DND-41 (cell line): ENCODE data around the gene INPP5A.

ENCODE experiments used
- ATAC-seq: fragments of 200-7000 bp; cut with Tn5 transposase; 3 replicates; pipeline ENCODE4 v1.9.1; 2021; ENCODE audit warnings: low read depth; ENCODE audit not compliant: insufficient read depth
- DNase-seq: peaks from one replicate; pipeline ENCODE4 v3.0.0-alpha.2; 2020
- H2AFZ ChIP-seq: 2 replicates; pipeline ENCODE4 v1.6.0; 2012; ENCODE audit warnings: low read depth, low read length
- H3K27ac ChIP-seq: 2 replicates; pipeline ENCODE4 v1.5.1; 2012; ENCODE audit warnings: low read length, inconsistent platforms
- H3K27me3 ChIP-seq: fragments of 200-600 bp; sonication (generic); 2 replicates; pipeline ENCODE4 v1.6.0; 2012; ENCODE audit warnings: low read length, mild to moderate bottlenecking, inconsistent platforms; ENCODE audit not compliant: insufficient read depth, poor library complexity
- H3K36me3 ChIP-seq: 2 replicates; pipeline ENCODE4 v1.5.1; 2012; ENCODE audit warnings: low read length, inconsistent platforms; ENCODE audit not compliant: insufficient read depth
- H3K4me1 ChIP-seq: 2 replicates; pipeline ENCODE4 v1.5.1; 2012; ENCODE audit warnings: mild to moderate bottlenecking, low read length; ENCODE audit not compliant: insufficient read depth
- H3K4me2 ChIP-seq: 2 replicates; pipeline ENCODE4 v1.6.0; 2012; ENCODE audit warnings: mild to moderate bottlenecking, moderate library complexity, low read length, inconsistent platforms; ENCODE audit not compliant: insufficient read depth
- H3K4me3 ChIP-seq, 2 experiments: fragments of 200-600 bp in 1 of 2; shearing (Covaris generic) in 1 of 2; 2 replicates each; pipeline ENCODE4 v1.5.1; 2012 to 2016; ENCODE audit warnings: inconsistent platforms in 2 of 2, low read length in 2 of 2, mild to moderate bottlenecking in 2 of 2, low read depth in 1 of 2, moderate library complexity in 1 of 2
- H3K79me2 ChIP-seq: 2 replicates; pipeline ENCODE4 v1.6.0; 2012; ENCODE audit warnings: low read length, inconsistent platforms; ENCODE audit not compliant: insufficient read depth
- H3K9ac ChIP-seq: 2 replicates; pipeline ENCODE4 v1.6.0; 2012; ENCODE audit warnings: low read depth, mild to moderate bottlenecking, inconsistent platforms, low read length, moderate library complexity
- H3K9me3 ChIP-seq: 2 replicates; pipeline ENCODE4 v1.5.1; 2012; ENCODE audit warnings: low read length, moderate library complexity, mild to moderate bottlenecking, inconsistent platforms; ENCODE audit not compliant: insufficient read depth, severe bottlenecking
- H4K20me1 ChIP-seq: 2 replicates; pipeline ENCODE4 v1.6.0; 2012; ENCODE audit warnings: low read length; ENCODE audit not compliant: insufficient read depth
- CTCF ChIP-seq: IDR thresholded peaks from 2 replicates; pipeline ENCODE4 v1.5.1; 2012; ENCODE audit warnings: borderline replicate concordance, low read length, moderate library complexity, mild to moderate bottlenecking; ENCODE audit not compliant: poor library complexity, severe bottlenecking; ENCODE audit errors: extremely low read depth
- EZH2 ChIP-seq: IDR thresholded peaks from 3 replicates; pipeline ENCODE4 v1.6.1; 2012; ENCODE audit warnings: borderline replicate concordance, low read depth, mild to moderate bottlenecking, moderate library complexity, low read length, inconsistent platforms; ENCODE audit not compliant: severe bottlenecking

The INPP5A gene

DNA sequence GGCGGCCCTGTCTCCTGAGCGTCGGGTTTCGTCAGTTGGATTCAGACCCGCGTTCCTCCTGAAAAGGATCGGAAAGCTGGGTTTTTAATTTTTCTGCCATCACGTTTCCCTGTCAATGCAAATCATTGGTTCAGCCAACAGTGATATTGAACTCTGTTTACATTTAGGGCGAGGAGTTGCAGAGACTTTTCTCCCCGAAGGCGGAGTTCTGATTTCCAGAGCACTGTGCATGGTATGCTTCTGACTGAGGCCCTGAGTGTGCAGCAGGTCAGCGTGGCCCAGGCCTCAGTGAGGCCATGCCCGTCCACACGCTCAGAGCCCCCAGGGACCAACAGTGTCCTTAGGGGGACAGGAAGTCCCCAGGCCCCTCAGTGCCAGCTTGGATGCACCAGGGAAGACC, 221.3 kb downstream of the INPP5A start:
- Histone ChIP-seq H3K4me1 (no peaks in the 10 kb centered on the region), H3K36me3 (peaks cover 57% of the 10 kb centered on the region), H3K27me3 (no peaks in the 10 kb centered on the region), H2AFZ (no peak overlapping the region), H3K4me3 (no peak overlapping the region), H3K27ac (no peak overlapping the region), H3K9ac (no peak overlapping the region), H3K4me2 (no peak overlapping the region), H3K9me3 (no peaks in the 10 kb centered on the region), H3K79me2 (no peaks in the 10 kb centered on the region), H4K20me1 (no peaks in the 10 kb centered on the region; the same call in 1 of the 2 replicates)
- TF ChIP-seq CTCF (no peak), EZH2 (no peak)
- ATAC-seq, result no peak
- DNase-seq, result no peak

- H3K79me2 ChIP-seq, result no peaks in the 10 kb centered on the region
- no peak for ATAC-seq
- H3K4me3 ChIP-seq, result no peak overlapping the region
Observed at GRCh38 chr10:132761395-132762060, 223.9 kb downstream of the INPP5A start.

DNA sequence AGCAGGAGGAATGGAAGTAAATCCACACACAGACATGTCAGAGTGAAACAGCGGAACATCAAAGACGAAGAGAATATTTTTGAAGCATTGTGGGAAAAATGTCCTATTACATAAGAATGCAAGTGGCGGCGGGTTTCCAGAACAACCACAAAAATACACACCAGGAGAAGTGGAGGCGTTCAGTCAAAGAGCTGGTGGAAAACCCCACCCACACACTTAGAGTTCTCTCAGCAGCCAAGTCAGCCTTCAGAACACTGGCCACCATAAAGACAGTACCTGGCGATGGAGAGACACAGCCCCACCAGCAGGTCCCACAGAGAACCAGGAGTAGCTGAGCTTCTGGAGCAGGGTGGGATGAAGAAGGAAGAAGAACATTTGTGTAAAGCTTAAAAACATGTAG, 224.7 kb downstream of the INPP5A start:
- Histone ChIP-seq H3K4me3 (no peak overlapping the region), H3K36me3 (peaks cover 39% of the 10 kb centered on the region), H3K79me2 (no peaks in the 10 kb centered on the region), H3K27me3 (no peaks in the 10 kb centered on the region), H3K9ac (no peak overlapping the region), H4K20me1 (0 out of 2 replicates have a peak, but pooled peaks cover 3% of the 10 kb centered on the region), H3K9me3 (no peaks in the 10 kb centered on the region), H3K27ac (no peak overlapping the region), H3K4me2 (no peak overlapping the region), H3K4me1 (no peaks in the 10 kb centered on the region), H2AFZ (no peak overlapping the region)
- no peak for TF ChIP-seq CTCF
- no peak for TF ChIP-seq EZH2
- DNase-seq (no peak), ATAC-seq (no peak)

More at GRCh38 chr10:132761395-132762060, 223.9 kb downstream of the INPP5A start:
- Histone ChIP-seq H3K4me1 (no peaks in the 10 kb centered on the region), H3K4me2 (no peak overlapping the region), H4K20me1 (0 out of 2 replicates have a peak, but pooled peaks cover 3% of the 10 kb centered on the region), H3K27ac (no peak overlapping the region), H3K9me3 (no peaks in the 10 kb centered on the region), H3K27me3 (no peaks in the 10 kb centered on the region), H3K36me3 (peaks cover 39% of the 10 kb centered on the region), H3K9ac (no peak overlapping the region), H2AFZ (no peak overlapping the region)
- DNase-seq, result no peak
- TF ChIP-seq CTCF (no peak), EZH2 (no peak)
